Left lung (tissue), 10 donors: ENCODE data around the gene CUX1. TPM values are rescaled to one million over a fixed set of nuclear protein-coding genes. Genes with fewer than 3 reads are reported as not detected.

Source experiments
- ATAC-seq: fragments of 200-7000 bp; cut with Tn5 transposase; one replicate; pipeline ENCODE4 v1.9.1; 2020; ENCODE audit warnings: moderate library complexity
- DNase-seq, 4 donors: peaks; one replicate each; pipeline ENCODE4 v3.0.0-alpha.2; 2013 to 2020
- H3K27ac ChIP-seq, 2 donors: fragments of 200-600 bp; sonication (generic) in 1 of 2; one replicate each; pipeline versions ENCODE4 v1.5.0 to v1.8.0; 2020 to 2021
- H3K27me3 ChIP-seq, 2 donors: fragments of 200-600 bp; sonication (generic) in 1 of 2; one replicate each; pipeline versions ENCODE4 v1.5.0 to v1.8.0; 2020 to 2021
- H3K36me3 ChIP-seq, 2 donors: fragments of 200-600 bp; sonication (generic) in 1 of 2; one replicate each; pipeline versions ENCODE4 v1.5.0 to v1.8.0; 2020 to 2021
- H3K4me1 ChIP-seq, 2 donors: fragments of 200-600 bp; one replicate each; pipeline ENCODE4 v1.8.0; 2021
- H3K4me3 ChIP-seq, 2 donors: fragments of 200-600 bp; sonication (generic) in 1 of 2; one replicate each; pipeline versions ENCODE4 v1.5.0 to v1.8.0; 2020 to 2021; ENCODE audit warnings: mild to moderate bottlenecking in 1 of 2
- H3K9me3 ChIP-seq, 2 donors: fragments of 200-600 bp; sonication (generic) in 1 of 2; one replicate each; pipeline versions ENCODE4 v1.5.0 to v1.8.0; 2020 to 2021
- CTCF ChIP-seq, 2 donors: fragments of 200-600 bp; sonication (generic) in 1 of 2; IDR thresholded peaks; one replicate each; pipeline versions ENCODE4 v1.5.0 to v1.8.0; 2021; ENCODE audit warnings: antibody characterized with exemption in 2 of 2
- intact Hi-C, 2 donors: fragments of 100-400 bp; cut with DNase I; formaldehyde crosslinking; loops; one replicate each; pipeline versions ENCODE4 v1.11.2 to v1.14.2; 2022
- polyA plus RNA-seq, 6 donors: library from polyadenylated mRNA; unstranded; fragments of 120-200 nt; gene quantifications; one replicate each; pipeline ENCODE4 v1.2.1, GENCODE V29; 2013; ENCODE audit not compliant: insufficient read length in 6 of 6
- total RNA-seq, 2 donors: library from RNA; stranded (reverse); fragmentation: NEBNext Ultra II Directional; extraction: Animal tissue kit (Norgen Biotek cat#: 25700); gene quantifications; one replicate each; pipeline ENCODE4 v1.2.1, GENCODE V29; 2021
- donor health status: DM: no; HTN: yes; CAD: no.
- donor health status: DM: no; HTN: no; CAD: no.

CUX1 gene
- total and polyA plus RNA-seq, 8 donors = 86.4 to 157 (median 96.4) TPM

GRCh38 chr7:101838837-101839483 is 21.5 kb downstream of the CUX1 start:
- Histone ChIP-seq H3K27me3 (no peaks in the 10 kb centered on the region), H3K9me3 (no peaks in the 10 kb centered on the region), H3K27ac (no peak overlapping the region), H3K4me1 (peaks cover 0 to 5% of the 10 kb centered on the region in 2 donors), H3K4me3 (no peak overlapping the region), H3K36me3 (no peaks in the 10 kb centered on the region)
- DNase-seq (peak in 1 of 4 donors; percentile 13), ATAC-seq (no peak)
- no peak for TF ChIP-seq CTCF (IDR thresholded peaks at IDR 0.05)
- intact Hi-C loops = no loop called here

- Histone ChIP-seq H3K27ac (no peak overlapping the region), H3K36me3 (no peaks in the 10 kb centered on the region), H3K4me3 (no peak overlapping the region), H3K4me1 (peaks cover 0 to 7% of the 10 kb centered on the region in 2 donors), H3K27me3 (no peaks in the 10 kb centered on the region), H3K9me3 (no peaks in the 10 kb centered on the region)
- DNase-seq (peak in 1 of 4 donors; percentile 0), ATAC-seq (no peak)
- no peak for TF ChIP-seq CTCF (IDR thresholded peaks at IDR 0.05)
- intact Hi-C loops = no loop called here
Observed at GRCh38 chr7:101841328-101841727, 23.9 kb downstream of the CUX1 start.

- Histone ChIP-seq H3K4me1 (peaks cover 0 to 7% of the 10 kb centered on the region in 2 donors), H3K27me3 (no peaks in the 10 kb centered on the region), H3K36me3 (no peaks in the 10 kb centered on the region), H3K27ac (no peak overlapping the region), H3K9me3 (peaks cover 0 to 5% of the 10 kb centered on the region in 2 donors), H3K4me3 (no peak overlapping the region)
- intact Hi-C loops = no loop called here
- no peak for TF ChIP-seq CTCF (IDR thresholded peaks at IDR 0.05)
- peak in 1 of 4 donors; percentile 4 for DNase-seq
- ATAC-seq = no peak
Observed at GRCh38 chr7:101843293-101844271, 26.2 kb downstream of the CUX1 start.

- no peak overlapping the region for H3K4me3 ChIP-seq
- peaks cover 0 to 5% of the 10 kb centered on the region in 2 donors for H3K9me3 ChIP-seq
- no peaks in the 10 kb centered on the region for H3K27me3 ChIP-seq
- peaks cover 0 to 7% of the 10 kb centered on the region in 2 donors for H3K4me1 ChIP-seq
- ATAC-seq = no peak
- no peak for TF ChIP-seq CTCF (IDR thresholded peaks at IDR 0.05)
- DNase-seq = no peak
- H3K36me3 ChIP-seq = no peaks in the 10 kb centered on the region
- intact Hi-C loops = no loop called here
- H3K27ac ChIP-seq = no peak overlapping the region
Observed at GRCh38 chr7:101845974-101846373, 28.5 kb downstream of the CUX1 start.
